GM18505 (cell line): ENCODE results near the gene PPP1R15B.

Experiments
- ATAC-seq: cut with Tn5 transposase; IDR thresholded peaks from one replicate; pipeline ENCODE4 v1.9.1; 2021; ENCODE audit not compliant: unreplicated experiment
- POLR2A ChIP-seq: IDR thresholded peaks from 4 replicates; pipeline ENCODE4 v1.6.1; 2011; ENCODE audit warnings: borderline replicate concordance; ENCODE audit not compliant: insufficient read depth, insufficient read length; ENCODE audit errors: extremely low read depth

Gene PPP1R15B

GRCh38 chr1:204421441-204421840 lies 9.8 kb upstream of the PPP1R15B start:
- no peak for TF ChIP-seq POLR2A
- ATAC-seq: no peak

- TF ChIP-seq POLR2A: no peak
- no peak for ATAC-seq
These were observed 8.7 kb upstream of the PPP1R15B start for GRCh38 chr1:204420039-204421004.

- TF ChIP-seq POLR2A: no peak
- no peak for ATAC-seq
These were observed 7.4 kb upstream of the PPP1R15B start for GRCh38 chr1:204419064-204419403.

GRCh38 chr1:204418174-204419063 lies 6.8 kb upstream of the PPP1R15B start:
- no peak for ATAC-seq
- TF ChIP-seq POLR2A: no peak

GRCh38 chr1:204417074-204417997 lies 5.7 kb upstream of the PPP1R15B start:
- no peak for TF ChIP-seq POLR2A
- ATAC-seq: no peak

GRCh38 chr1:204416589-204417073 lies 5.0 kb upstream of the PPP1R15B start:
- ATAC-seq: no peak

GRCh38 chr1:204415351-204415750 lies 3.7 kb upstream of the PPP1R15B start:
- TF ChIP-seq POLR2A: no peak

More at GRCh38 chr1:204416589-204417073, 5.0 kb upstream of the PPP1R15B start:
- no peak for TF ChIP-seq POLR2A

GRCh38 chr1:204414016-204414415 lies 2.4 kb upstream of the PPP1R15B start:
- no peak for TF ChIP-seq POLR2A
- no peak for ATAC-seq

More at GRCh38 chr1:204415351-204415750, 3.7 kb upstream of the PPP1R15B start:
- no peak for ATAC-seq

- no peak for ATAC-seq
- TF ChIP-seq POLR2A: no peak
These were observed 1.5 kb upstream of the PPP1R15B start for GRCh38 chr1:204413170-204413535.

- peak; percentile 28 for ATAC-seq
- TF ChIP-seq POLR2A: no peak
These were observed 748 bp downstream of the PPP1R15B start for GRCh38 chr1:204410688-204411450.

- peak; percentile 24 for TF ChIP-seq POLR2A
- no peak for ATAC-seq
These were observed 1.6 kb downstream of the PPP1R15B start for GRCh38 chr1:204409836-204410687.

GRCh38 chr1:204409123-204409522 lies 2.5 kb downstream of the PPP1R15B start:
- no peak for TF ChIP-seq POLR2A
- no peak for ATAC-seq

GRCh38 chr1:204408602-204409001 lies 3.0 kb downstream of the PPP1R15B start:
- ATAC-seq: no peak
- no peak for TF ChIP-seq POLR2A
